HCT116 (cell line): ENCODE data around the gene RTKN2. TPM values are rescaled to one million over a fixed set of nuclear protein-coding genes. Genes with fewer than 3 reads are reported as not detected.

Experiments used
- ATAC-seq: fragments of 200-7000 bp; cut with Tn5 transposase; 2 replicates; pipeline ENCODE4 v1.9.1; 2020; ENCODE audit warnings: mild to moderate bottlenecking, moderate library complexity
- BruUV-seq: library from RNA; stranded (reverse); fragments of 400-500 nt; replicated peaks from 2 replicates; lab custom pipeline; 2021; lab: Mats Ljungman, UMichigan
- CTCF ChIA-PET: fragments of 300-600 bp; sonication (Branson Sonifier 250); formaldehyde crosslinking; loops from one replicate; lab custom pipeline; 2021; ENCODE audit warnings: antibody characterized with exemption; lab: Charles Lee
- POLR2A ChIA-PET: fragments of 300-600, 350-600 bp; sonication (Branson Sonifier 250); formaldehyde crosslinking; loops from one replicate; lab custom pipeline; 2021; ENCODE audit warnings: antibody characterized with exemption; lab: Charles Lee
- RAD21 ChIA-PET, 2 experiments: fragments of 300-600 bp; sonication (Branson Sonifier 250); formaldehyde crosslinking; loops; one replicate each; lab custom pipeline; 2023; ENCODE audit warnings: low total read pairs in 2 of 2; ENCODE audit not compliant: uncharacterized antibody in 2 of 2, unreplicated experiment in 2 of 2, low non-redundant PET in 1 of 2; lab: Charles Lee
- DNase-seq: peaks from one replicate; pipeline ENCODE4 v3.0.0-alpha.2; 2010; ENCODE audit warnings: low read depth, low spot score
- H2AFZ ChIP-seq: fragments of 200-600 bp; shearing (Covaris generic), sonication (generic); 2 replicates; pipeline ENCODE4 v1.6.1; 2017; ENCODE audit warnings: low read depth, mixed run types, mixed read lengths, antibody characterized with exemption, low read length; ENCODE audit not compliant: poor library complexity, severe bottlenecking
- H3K27ac ChIP-seq: 2 replicates; pipeline ENCODE4 v1.5.1; 2012; ENCODE audit warnings: low read depth, low read length
- H3K27me3 ChIP-seq: fragments of 200-600 bp; sonication (generic); 2 replicates; pipeline ENCODE4 v1.6.1; 2016; ENCODE audit warnings: mixed run types, low read length, mixed read lengths; ENCODE audit not compliant: insufficient read depth
- H3K36me3 ChIP-seq, 2 experiments: fragments of 200-500 bp in 1 of 2; fragments of 200-600 bp in 1 of 2; sonication (Bioruptor generic) in 1 of 2; sonication (generic) in 1 of 2; 2 replicates each; pipeline versions ENCODE4 v1.5.1 to v1.6.1; 2014 to 2016; ENCODE audit warnings: low read length in 2 of 2, inconsistent platforms in 1 of 2, mixed read lengths in 1 of 2, mixed run types in 1 of 2; ENCODE audit not compliant: insufficient read depth in 2 of 2, control insufficient read depth in 1 of 2
- H3K4me1 ChIP-seq, 2 experiments: fragments of 200-600 bp in 1 of 2; sonication (generic) in 1 of 2; 2 replicates each; pipeline versions ENCODE4 v1.5.1 to v1.6.1; 2012 to 2017; ENCODE audit warnings: low read length in 2 of 2, inconsistent platforms in 1 of 2, mild to moderate bottlenecking in 1 of 2, mixed read lengths in 1 of 2, mixed run types in 1 of 2, moderate library complexity in 1 of 2; ENCODE audit not compliant: insufficient read depth in 2 of 2, control insufficient read depth in 1 of 2
- H3K4me2 ChIP-seq: fragments of 200-600 bp; sonication (generic); 2 replicates; pipeline ENCODE4 v1.6.1; 2017; ENCODE audit warnings: mixed run types, low read length, mixed read lengths
- H3K4me3 ChIP-seq, 2 experiments: fragments of 200-600 bp in 1 of 2; sonication (generic) in 1 of 2; replicated peaks in 1 of 2; 2 replicates each; pipeline ENCODE4 v1.5.1; 2011 to 2016; ENCODE audit warnings: low read length in 2 of 2, control low read depth in 1 of 2, low read depth in 1 of 2, mild to moderate bottlenecking in 1 of 2, mixed read lengths in 1 of 2, mixed run types in 1 of 2
- H3K79me2 ChIP-seq: fragments of 200-600 bp; sonication (generic); 2 replicates; pipeline ENCODE4 v1.6.1; 2017; ENCODE audit warnings: mild to moderate bottlenecking, mixed run types, low read length, moderate library complexity, mixed read lengths; ENCODE audit not compliant: insufficient read depth
- H3K9ac ChIP-seq: fragments of 200-600 bp; sonication (generic); 2 replicates; pipeline ENCODE4 v1.6.1; 2016; ENCODE audit warnings: low read length, mixed read lengths
- H3K9me2 ChIP-seq: fragments of 200-600 bp; sonication (generic), shearing (Covaris generic); 2 replicates; pipeline ENCODE4 v1.6.1; 2017; ENCODE audit warnings: mixed run types, mild to moderate bottlenecking, moderate library complexity; ENCODE audit not compliant: insufficient read depth
- H3K9me3 ChIP-seq, 2 experiments: fragments of 200-500 bp in 1 of 2; fragments of 200-600 bp in 1 of 2; sonication (Bioruptor generic) in 1 of 2; sonication (generic) in 1 of 2; 2 replicates each; pipeline ENCODE4 v1.6.1; 2014 to 2017; ENCODE audit warnings: low read length in 2 of 2, mixed read lengths in 2 of 2, inconsistent platforms in 1 of 2, low read depth in 1 of 2, mild to moderate bottlenecking in 1 of 2, mixed run types in 1 of 2, moderate library complexity in 1 of 2; ENCODE audit not compliant: control insufficient read depth in 1 of 2, insufficient read depth in 1 of 2
- H4K20me1 ChIP-seq: fragments of 200-600 bp; sonication (generic), shearing (Covaris generic); 2 replicates; pipeline ENCODE4 v1.6.1; 2017; ENCODE audit warnings: mixed run types, mild to moderate bottlenecking, moderate library complexity; ENCODE audit not compliant: insufficient read depth
- EGR1 ChIP-seq: IDR thresholded peaks from 2 replicates; pipeline ENCODE4 v1.6.1; 2012; ENCODE audit warnings: low read depth
- ELF1 ChIP-seq: IDR thresholded peaks from 2 replicates; pipeline ENCODE4 v1.6.1; 2012; ENCODE audit warnings: low read depth, borderline replicate concordance
- EZH2 ChIP-seq: fragments of 200-600 bp; sonication (generic); IDR thresholded peaks from 2 replicates; pipeline ENCODE4 v1.6.1; 2017; ENCODE audit warnings: antibody characterized with exemption, mixed run types
- FOSL1 ChIP-seq: IDR thresholded peaks from 2 replicates; pipeline ENCODE4 v1.6.1; 2012; ENCODE audit warnings: low read depth
- MAX ChIP-seq: IDR thresholded peaks from 2 replicates; pipeline ENCODE4 v1.6.1; 2012
- POLR2A ChIP-seq: IDR thresholded peaks from 2 replicates; pipeline ENCODE4 v1.7.0; 2011; ENCODE audit warnings: borderline replicate concordance; ENCODE audit not compliant: insufficient read depth, insufficient read length; ENCODE audit errors: extremely low read depth
- SIN3A ChIP-seq: IDR thresholded peaks from 2 replicates; pipeline ENCODE4 v1.6.1; 2012; ENCODE audit warnings: low read depth
- SP1 ChIP-seq: IDR thresholded peaks from 2 replicates; pipeline ENCODE4 v1.6.1; 2012; ENCODE audit warnings: low read depth
- SRF ChIP-seq: IDR thresholded peaks from 2 replicates; pipeline ENCODE4 v1.6.1; 2012; ENCODE audit warnings: low read depth
- YY1 ChIP-seq: IDR thresholded peaks from 2 replicates; pipeline ENCODE4 v1.6.1; 2011; ENCODE audit warnings: low read length, low read depth, moderate library complexity, mild to moderate bottlenecking; ENCODE audit not compliant: insufficient replicate concordance; ENCODE audit errors: extremely low read depth
- ZFX ChIP-seq: fragments of 450-650 bp; IDR thresholded peaks from 2 replicates; pipeline ENCODE4 v1.6.1; 2017
- intact Hi-C: fragments of 100-400 bp; cut with micrococcal nuclease; formaldehyde crosslinking; loops from 2 replicates; pipeline ENCODE4 v1.10.0; 2022
- total RNA-seq: library from RNA; stranded (reverse); gene quantifications from one replicate; pipeline ENCODE4 v1.2.1, GENCODE V29; 2021; ENCODE audit not compliant: unreplicated experiment
- TF ChIP-seq, protein P1 (sequence below): IDR thresholded peaks from 2 replicates; pipeline ENCODE4 v1.6.1; 2012

Gene RTKN2
- total RNA-seq, 1 experiment from 2014 or later: 7.9 TPM

GRCh38 chr10:62133618-62134017, 135.0 kb downstream of the RTKN2 start:
- no peak overlapping the region for H3K4me3 ChIP-seq
- DNase-seq (no peak), ATAC-seq (no peak)
- no peaks in the 10 kb centered on the region for H3K9me3 ChIP-seq
- no peaks in the 10 kb centered on the region for H4K20me1 ChIP-seq
- H3K79me2 ChIP-seq: no peaks in the 10 kb centered on the region
- H3K4me2 ChIP-seq: no peak overlapping the region
- BruUV-seq: no TSS peak
- intact Hi-C loops: no loop called here
- H2AFZ ChIP-seq: no peak overlapping the region
- no peaks in the 10 kb centered on the region for H3K27me3 ChIP-seq
- ChIA-PET CTCF (no interaction called here), RAD21 (no interaction called here), POLR2A (no interaction called here)
- H3K4me1 ChIP-seq: no peaks in the 10 kb centered on the region
- no peak overlapping the region for H3K9ac ChIP-seq
- H3K9me2 ChIP-seq: no peaks in the 10 kb centered on the region
- H3K36me3 ChIP-seq: no peaks in the 10 kb centered on the region
- TF ChIP-seq YY1 (no peak), SP1 (no peak), ELF1 (no peak), SRF (no peak), EZH2 (no peak), ZFX (no peak), POLR2A (no peak), SIN3A (no peak), EGR1 (no peak), MAX (no peak), FOSL1 (no peak)
- TF ChIP-seq, protein P1, sequence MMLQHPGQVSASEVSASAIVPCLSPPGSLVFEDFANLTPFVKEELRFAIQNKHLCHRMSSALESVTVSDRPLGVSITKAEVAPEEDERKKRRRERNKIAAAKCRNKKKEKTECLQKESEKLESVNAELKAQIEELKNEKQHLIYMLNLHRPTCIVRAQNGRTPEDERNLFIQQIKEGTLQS: no peak
- H3K27ac ChIP-seq: no peak overlapping the region

Other genes with a start within 250 kb of the RTKN2 start
- gene ZNF365, start 105.5 kb upstream of the RTKN2 start, total RNA-seq: 1.8 TPM